ENCODE measurements around the gene FOXL2NB.

FOXL2NB gene

GRCh38 chr3:138949002-138949418 is 2.0 kb downstream of the FOXL2NB start:
- no peak overlapping the region for H3K4me3 ChIP-seq (ENCODE audit: low read depth, low read length)
- no peak for TF ChIP-seq CTCF (IDR thresholded peaks at IDR 0.05; ENCODE audit: low read depth, low read length)

GRCh38 chr3:138949445-138950005 is 2.5 kb downstream of the FOXL2NB start:
- peak overlapping the region; percentile 34 for H3K4me3 ChIP-seq (ENCODE audit: low read depth, low read length)

GRCh38 chr3:138950006-138950644 is 3.1 kb downstream of the FOXL2NB start:
- peak overlapping the region; percentile 34 for H3K4me3 ChIP-seq (ENCODE audit: low read depth, low read length)
- TF ChIP-seq CTCF (IDR thresholded peaks at IDR 0.05; ENCODE audit: low read depth, low read length), result no peak

More at GRCh38 chr3:138949445-138950005, 2.5 kb downstream of the FOXL2NB start:
- no peak for TF ChIP-seq CTCF (IDR thresholded peaks at IDR 0.05; ENCODE audit: low read depth, low read length)

GRCh38 chr3:138950701-138951100 is 3.7 kb downstream of the FOXL2NB start:
- TF ChIP-seq CTCF (IDR thresholded peaks at IDR 0.05; ENCODE audit: low read depth, low read length), result no peak
- no peak overlapping the region for H3K4me3 ChIP-seq (ENCODE audit: low read depth, low read length)

- H3K4me3 ChIP-seq (ENCODE audit: low read depth, low read length), result no peak overlapping the region
- TF ChIP-seq CTCF (IDR thresholded peaks at IDR 0.05; ENCODE audit: low read depth, low read length), result no peak
Observed at GRCh38 chr3:138960417-138960852, 13.4 kb downstream of the FOXL2NB start.

GRCh38 chr3:138962854-138963560 is 16.0 kb downstream of the FOXL2NB start:
- TF ChIP-seq CTCF (IDR thresholded peaks at IDR 0.05; ENCODE audit: low read depth, low read length), result no peak
- H3K4me3 ChIP-seq (ENCODE audit: low read depth, low read length), result no peak overlapping the region

GRCh38 chr3:138964264-138964663 is 17.2 kb downstream of the FOXL2NB start:
- no peak overlapping the region for H3K4me3 ChIP-seq (ENCODE audit: low read depth, low read length)
- TF ChIP-seq CTCF (IDR thresholded peaks at IDR 0.05; ENCODE audit: low read depth, low read length), result no peak
